Keratinocyte (primary cell): ENCODE results near the gene ZBTB40. TPM values are rescaled to one million over a fixed set of nuclear protein-coding genes. Genes with fewer than 3 reads are reported as not detected.

Source experiments
- DNase-seq: peaks from one replicate; pipeline ENCODE4 v3.0.0-alpha.2; 2011; ENCODE audit warnings: low read depth, missing footprints, low spot score
- FAIRE-seq: peaks from 2 replicates; lab custom pipeline; 2011; peaks lifted over from hg19 to GRCh38; lab: Jason Lieb, UNC
- H2AFZ ChIP-seq: 2 replicates; pipeline ENCODE4 v1.6.0; 2012; ENCODE audit warnings: low read length, control low read depth, inconsistent platforms; ENCODE audit not compliant: control insufficient read depth
- H3K27ac ChIP-seq: 2 replicates; pipeline ENCODE4 v1.5.1; 2011; ENCODE audit warnings: low read length; ENCODE audit not compliant: control insufficient read depth, insufficient read depth
- H3K27me3 ChIP-seq: 3 replicates; pipeline ENCODE4 v1.6.0; 2011; ENCODE audit warnings: low read length; ENCODE audit not compliant: control insufficient read depth, insufficient read depth; ENCODE audit errors: extremely low read depth
- H3K36me3 ChIP-seq, 2 experiments: 2 replicates in 1 of 2; 3 replicates in 1 of 2; pipeline ENCODE4 v1.5.1; 2011; ENCODE audit warnings: low read length in 2 of 2, mild to moderate bottlenecking in 1 of 2; ENCODE audit not compliant: control insufficient read depth in 2 of 2, insufficient read depth in 2 of 2; ENCODE audit errors: extremely low read depth in 1 of 2
- H3K4me1 ChIP-seq: 3 replicates; pipeline ENCODE4 v1.5.1; 2011; ENCODE audit warnings: low read length; ENCODE audit not compliant: control insufficient read depth, insufficient read depth; ENCODE audit errors: extremely low read depth
- H3K4me2 ChIP-seq: 3 replicates; pipeline ENCODE4 v1.6.0; 2011; ENCODE audit warnings: low read depth, low read length; ENCODE audit not compliant: control insufficient read depth, insufficient read depth; ENCODE audit errors: extremely low read depth
- H3K4me3 ChIP-seq, 3 experiments: fragments of 200-600 bp in 1 of 3; sonication (generic) in 1 of 3; 2 replicates in 2 of 3; 3 replicates in 1 of 3; pipeline ENCODE4 v1.5.1; 2011 to 2016; ENCODE audit warnings: low read length in 3 of 3, mild to moderate bottlenecking in 3 of 3, control low read depth in 2 of 3, inconsistent platforms in 1 of 3, low read depth in 1 of 3, mixed read lengths in 1 of 3, mixed run types in 1 of 3, moderate library complexity in 1 of 3; ENCODE audit not compliant: control insufficient read depth in 2 of 3, insufficient read depth in 2 of 3; ENCODE audit errors: extremely low read depth in 1 of 3
- H3K79me2 ChIP-seq: 2 replicates; pipeline ENCODE4 v1.6.0; 2012; ENCODE audit warnings: low read length; ENCODE audit not compliant: control insufficient read depth, insufficient read depth
- H3K9ac ChIP-seq: 3 replicates; pipeline ENCODE4 v1.6.0; 2011; ENCODE audit warnings: low read length; ENCODE audit not compliant: control insufficient read depth, insufficient read depth; ENCODE audit errors: extremely low read depth
- H3K9me1 ChIP-seq: 3 replicates; pipeline ENCODE4 v1.6.0; 2011; ENCODE audit warnings: low read length; ENCODE audit not compliant: control insufficient read depth, insufficient read depth; ENCODE audit errors: extremely low read depth
- H3K9me3 ChIP-seq: 2 replicates; pipeline ENCODE4 v1.5.1; 2012; ENCODE audit warnings: low read depth, low read length; ENCODE audit not compliant: control insufficient read depth
- H4K20me1 ChIP-seq: 3 replicates; pipeline ENCODE4 v1.6.0; 2011; ENCODE audit warnings: low read length; ENCODE audit not compliant: control insufficient read depth, insufficient read depth; ENCODE audit errors: extremely low read depth
- EZH2 ChIP-seq: IDR thresholded peaks from one replicate; pipeline ENCODE4 v1.6.1; 2012; ENCODE audit warnings: inconsistent platforms, mild to moderate bottlenecking, low read length, moderate library complexity
- dilution Hi-C: fragments of 300-500 bp; cut with MboI; formaldehyde crosslinking; loops from one replicate; pipeline ENCODE4 v1.7.0; 2020; ENCODE audit warnings: low sequenced_read_pairs; ENCODE audit not compliant: extremely low pct_ligation_motif_present
- polyA plus RNA-seq, 5 experiments: library from polyadenylated mRNA; depleted of rRNA in 3 of 5; stranded (reverse) in 3 of 5; stranded (forward) in 1 of 5; unstranded in 1 of 5; fragments of >200 nt; gene quantifications; 1 replicate in 1 of 5; 2 replicates in 3 of 5; 3 replicates in 1 of 5; pipeline versions ENCODE4 v1.2.1 to v1.2.3, GENCODE V29; 2011 to 2012; ENCODE audit warnings: missing spikeins in 2 of 5, low read depth in 1 of 5, low replicate concordance in 1 of 5
- TF ChIP-seq, protein P1 (sequence below), 3 experiments: IDR thresholded peaks in 1 of 3; conservative IDR thresholded peaks in 1 of 3; optimal IDR thresholded peaks in 1 of 3; 2 replicates in 2 of 3; 3 replicates in 1 of 3; pipeline versions ENCODE3 to v1.5.1; 2011; ENCODE audit warnings: low read length in 3 of 3, mild to moderate bottlenecking in 3 of 3, moderate library complexity in 2 of 3, control low read depth in 1 of 3, inconsistent platforms in 1 of 3; ENCODE audit not compliant: insufficient read depth in 2 of 3; ENCODE audit errors: extremely low read depth in 1 of 3

ZBTB40 gene
- polyA plus RNA-seq, 1 donor (not counting 4 experiments of a cell fraction or from before 2014, with no cell fraction given), result 5.0 TPM

DNA sequence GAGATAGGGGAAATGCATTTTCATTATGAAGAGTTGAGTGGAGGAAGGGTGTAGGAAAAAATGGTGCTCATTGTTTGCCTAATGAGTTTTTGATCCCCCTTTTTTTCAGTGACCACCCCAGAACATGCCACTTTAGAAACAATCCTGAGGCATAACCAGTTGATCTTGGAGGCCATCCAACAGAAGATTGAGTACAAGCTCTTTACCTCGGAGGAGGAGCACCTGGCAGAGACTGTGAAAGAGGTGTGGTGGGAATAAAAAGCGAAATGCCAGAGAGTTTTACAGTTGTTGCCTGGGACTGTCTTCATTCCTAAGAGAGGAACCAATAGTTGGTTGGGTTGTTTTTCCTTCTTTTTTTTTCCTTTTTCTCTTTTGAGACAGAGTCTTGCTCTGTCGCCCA, 57.3 kb downstream of the ZBTB40 start:
- peaks cover 26% of the 10 kb centered on the region in 2 experiments for H3K36me3 ChIP-seq
- no peak for TF ChIP-seq EZH2
- TF ChIP-seq, protein P1, sequence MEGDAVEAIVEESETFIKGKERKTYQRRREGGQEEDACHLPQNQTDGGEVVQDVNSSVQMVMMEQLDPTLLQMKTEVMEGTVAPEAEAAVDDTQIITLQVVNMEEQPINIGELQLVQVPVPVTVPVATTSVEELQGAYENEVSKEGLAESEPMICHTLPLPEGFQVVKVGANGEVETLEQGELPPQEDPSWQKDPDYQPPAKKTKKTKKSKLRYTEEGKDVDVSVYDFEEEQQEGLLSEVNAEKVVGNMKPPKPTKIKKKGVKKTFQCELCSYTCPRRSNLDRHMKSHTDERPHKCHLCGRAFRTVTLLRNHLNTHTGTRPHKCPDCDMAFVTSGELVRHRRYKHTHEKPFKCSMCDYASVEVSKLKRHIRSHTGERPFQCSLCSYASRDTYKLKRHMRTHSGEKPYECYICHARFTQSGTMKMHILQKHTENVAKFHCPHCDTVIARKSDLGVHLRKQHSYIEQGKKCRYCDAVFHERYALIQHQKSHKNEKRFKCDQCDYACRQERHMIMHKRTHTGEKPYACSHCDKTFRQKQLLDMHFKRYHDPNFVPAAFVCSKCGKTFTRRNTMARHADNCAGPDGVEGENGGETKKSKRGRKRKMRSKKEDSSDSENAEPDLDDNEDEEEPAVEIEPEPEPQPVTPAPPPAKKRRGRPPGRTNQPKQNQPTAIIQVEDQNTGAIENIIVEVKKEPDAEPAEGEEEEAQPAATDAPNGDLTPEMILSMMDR (optimal IDR thresholded peaks at IDR 0.05 in 1 of 3, IDR thresholded peaks at IDR 0.05 in 1 of 3, conservative IDR thresholded peaks at IDR 0.05 in 1 of 3; ENCODE audit: extremely low read depth in 1 of 3, insufficient read depth in 2 of 3, low read length in 3 of 3), result no peak
- no peak overlapping the region for H3K27ac ChIP-seq
- H3K79me2 ChIP-seq, result no peaks in the 10 kb centered on the region
- H4K20me1 ChIP-seq, result no peaks in the 10 kb centered on the region
- no peaks in the 10 kb centered on the region for H3K27me3 ChIP-seq
- no peaks in the 10 kb centered on the region for H3K9me1 ChIP-seq
- H2AFZ ChIP-seq, result no peak overlapping the region
- FAIRE-seq (no peak), DNase-seq (no peak)
- H3K4me1 ChIP-seq, result peaks cover 6% of the 10 kb centered on the region
- H3K9me3 ChIP-seq, result no peaks in the 10 kb centered on the region
- no peak overlapping the region for H3K9ac ChIP-seq
- H3K4me2 ChIP-seq, result no peak overlapping the region
- dilution Hi-C loops, result no loop called here
- H3K4me3 ChIP-seq, result no peak overlapping the region

DNA sequence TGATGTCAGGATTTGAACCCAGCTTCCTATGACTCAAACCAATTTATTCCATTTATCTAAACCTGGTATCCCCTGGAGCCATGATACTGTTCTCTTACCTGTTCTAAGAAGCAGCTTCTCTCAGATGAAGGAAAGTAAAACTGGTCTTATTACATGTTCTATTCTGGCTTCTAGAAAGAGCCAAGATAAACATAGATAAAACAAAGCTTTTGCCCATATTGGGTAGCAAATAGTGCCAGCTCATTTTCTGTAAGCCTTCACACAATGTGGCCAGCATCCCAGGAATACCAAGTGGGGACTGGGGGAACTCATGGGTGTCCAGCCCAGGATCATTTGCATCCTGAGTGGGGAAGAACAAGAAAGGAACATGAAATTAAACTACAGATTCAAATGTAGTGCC, 58.2 kb downstream of the ZBTB40 start:
- H3K4me2 ChIP-seq, result no peak overlapping the region
- H3K9ac ChIP-seq, result no peak overlapping the region
- TF ChIP-seq, protein P1 (optimal IDR thresholded peaks at IDR 0.05 in 1 of 3, IDR thresholded peaks at IDR 0.05 in 1 of 3, conservative IDR thresholded peaks at IDR 0.05 in 1 of 3; ENCODE audit: extremely low read depth in 1 of 3, insufficient read depth in 2 of 3, low read length in 3 of 3), result no peak
- TF ChIP-seq EZH2, result no peak
- H3K27ac ChIP-seq, result no peak overlapping the region
- no peak overlapping the region for H2AFZ ChIP-seq
- H4K20me1 ChIP-seq, result no peaks in the 10 kb centered on the region
- H3K4me3 ChIP-seq, result no peak overlapping the region
- DNase-seq (no peak), FAIRE-seq (no peak)
- dilution Hi-C loops, result no loop called here
- H3K9me1 ChIP-seq, result no peaks in the 10 kb centered on the region
- peaks cover 26 to 31% of the 10 kb centered on the region in 2 experiments for H3K36me3 ChIP-seq
- H3K79me2 ChIP-seq, result no peaks in the 10 kb centered on the region
- H3K9me3 ChIP-seq, result no peaks in the 10 kb centered on the region
- H3K4me1 ChIP-seq, result peaks cover 6% of the 10 kb centered on the region
- H3K27me3 ChIP-seq, result no peaks in the 10 kb centered on the region
